Activated CD8-positive, alpha-beta T cell treated with anti-CD3 and anti-CD28 coated beads for 36 hours (primary cell): ENCODE results near the gene POLR3H. TPM values are rescaled to one million over a fixed set of nuclear protein-coding genes. Genes with fewer than 3 reads are reported as not detected.

ENCODE experiments used
- ATAC-seq: fragments of 200-7000 bp; cut with Tn5 transposase; one replicate; pipeline ENCODE4 v1.10.0; 2021; ENCODE audit warnings: mild to moderate bottlenecking, moderate library complexity
- CTCF ChIA-PET: fragments of 350-600 bp; sonication (Branson Sonifier 250); formaldehyde crosslinking; loops from one replicate; lab custom pipeline; 2021; ENCODE audit warnings: antibody characterized with exemption; lab: Charles Lee
- POLR2A ChIA-PET: fragments of 350-600 bp; sonication (Branson Sonifier 250); formaldehyde crosslinking; loops from one replicate; lab custom pipeline; 2021; ENCODE audit warnings: antibody characterized with exemption; lab: Charles Lee
- DNase-seq: peaks from one replicate; pipeline ENCODE4 v3.0.0-alpha.2; 2020
- H3K27ac Mint-ChIP-seq: one replicate; pipeline ENCODE4 v1.8.0; 2021; ENCODE audit warnings: mild to moderate bottlenecking, mixed read lengths
- H3K27me3 Mint-ChIP-seq: one replicate; pipeline ENCODE4 v1.8.0; 2021; ENCODE audit warnings: mixed read lengths
- H3K36me3 Mint-ChIP-seq: one replicate; pipeline ENCODE4 v1.8.0; 2021; ENCODE audit warnings: low read depth, mixed read lengths
- H3K4me1 Mint-ChIP-seq: one replicate; pipeline ENCODE4 v1.8.0; 2021; ENCODE audit warnings: low read depth, mixed read lengths
- H3K4me3 Mint-ChIP-seq: one replicate; pipeline ENCODE4 v1.8.0; 2021; ENCODE audit warnings: mild to moderate bottlenecking, moderate library complexity, mixed read lengths
- H3K9me3 Mint-ChIP-seq: one replicate; pipeline ENCODE4 v1.8.0; 2021; ENCODE audit warnings: mixed read lengths
- CTCF ChIP-seq: fragments of 200-600 bp; IDR thresholded peaks from one replicate; pipeline ENCODE4 v1.8.0; 2022; ENCODE audit warnings: antibody characterized with exemption, mild to moderate bottlenecking
- intact Hi-C: fragments of 100-400 bp; cut with micrococcal nuclease; formaldehyde crosslinking; loops from one replicate; pipeline ENCODE4 v1.10.0; 2022
- total RNA-seq, 2 experiments: library from RNA; stranded (reverse); gene quantifications; one replicate each; pipeline ENCODE4 v1.2.3, GENCODE V29; 2021

The POLR3H gene
- total RNA-seq, 2 experiments from 2014 or later: 26.8 to 29.0 TPM

GRCh38 chr22:41511521-41511968 lies 32.7 kb downstream of the POLR3H start:
- H3K9me3 Mint-ChIP-seq: no peaks in the 10 kb centered on the region

GRCh38 chr22:41508770-41509170 lies 35.5 kb downstream of the POLR3H start:
- Mint-ChIP-seq H3K9me3 (no peaks in the 10 kb centered on the region), H3K27ac (no peak overlapping the region), H3K4me1 (no peaks in the 10 kb centered on the region), H3K36me3 (peaks cover 11% of the 10 kb centered on the region), H3K27me3 (no peaks in the 10 kb centered on the region), H3K4me3 (no peak overlapping the region)
- no peak for TF ChIP-seq CTCF
- intact Hi-C loops: no loop called here
- CTCF ChIA-PET: interaction anchor here (0.6 to 1.8 kb wide), 3 partner anchors 9 to 18 kb away, joined by 3 to 6 read pairs (median 3); no protein-coding TSS in a partner anchor
- DNase-seq (no peak), ATAC-seq (no peak)
- POLR2A ChIA-PET: interaction anchor here (0.7 kb wide), 1 partner anchor 122 kb away, joined by 3 read pairs; no protein-coding TSS in a partner anchor

More at GRCh38 chr22:41511521-41511968, 32.7 kb downstream of the POLR3H start:
- H3K27me3 Mint-ChIP-seq: no peaks in the 10 kb centered on the region
- H3K4me1 Mint-ChIP-seq: no peaks in the 10 kb centered on the region
- DNase-seq (no peak), ATAC-seq (no peak)
- H3K27ac Mint-ChIP-seq: no peak overlapping the region
- ChIA-PET CTCF (no interaction called here), POLR2A (interaction anchor here (0.8 to 1.1 kb wide), 3 partner anchors 26 to 227 kb away, joined by 3 read pairs; no protein-coding TSS in a partner anchor)
- H3K4me3 Mint-ChIP-seq: no peak overlapping the region
- peaks cover 9% of the 10 kb centered on the region for H3K36me3 Mint-ChIP-seq
- no peak for TF ChIP-seq CTCF
- intact Hi-C loops: no loop called here

DNA sequence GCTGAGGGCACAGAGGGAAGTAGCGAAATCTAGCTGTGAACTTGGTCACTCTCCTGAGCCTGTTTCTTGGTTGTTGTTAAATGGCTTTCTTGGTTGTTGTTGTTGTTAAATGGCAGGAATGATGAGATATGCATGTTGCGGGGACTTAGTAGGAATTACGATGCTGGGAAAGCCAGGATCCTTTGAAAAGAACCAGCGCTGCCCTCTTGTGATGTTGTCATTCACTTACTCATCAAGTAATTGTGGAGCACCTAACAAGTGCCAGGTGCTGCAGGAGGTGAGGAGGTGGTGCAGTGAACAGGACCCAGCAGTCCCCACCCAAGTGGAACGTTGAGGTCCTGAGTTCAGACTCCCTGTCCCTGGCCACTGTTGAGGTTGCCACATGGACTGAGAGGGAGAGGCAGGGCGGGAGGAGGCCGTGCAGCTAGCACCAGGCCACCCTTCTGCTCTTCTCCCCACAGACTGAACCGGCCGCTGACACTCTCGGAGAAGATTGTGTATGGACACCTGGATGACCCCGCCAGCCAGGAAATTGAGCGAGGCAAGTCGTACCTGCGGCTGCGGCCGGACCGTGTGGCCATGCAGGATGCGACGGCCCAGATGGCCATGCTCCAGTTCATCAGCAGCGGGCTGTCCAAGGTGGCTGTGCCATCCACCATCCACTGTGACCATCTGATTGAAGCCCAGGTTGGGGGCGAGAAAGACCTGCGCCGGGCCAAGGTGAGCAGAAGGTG lies 36.8 kb downstream of the POLR3H start:
- intact Hi-C loops: no loop called here
- no peak for DNase-seq
- ChIA-PET POLR2A (interaction anchor here (1.5 kb wide), 1 partner anchor 36 kb away, joined by 3 read pairs; no protein-coding TSS in a partner anchor), CTCF (interaction anchor here (3.9 kb wide), 1 partner anchor 104 kb away, joined by 21 read pairs; no protein-coding TSS in a partner anchor)
- Mint-ChIP-seq H3K27me3 (no peaks in the 10 kb centered on the region), H3K36me3 (peaks cover 4% of the 10 kb centered on the region), H3K4me1 (no peaks in the 10 kb centered on the region), H3K4me3 (no peak overlapping the region), H3K27ac (no peak overlapping the region), H3K9me3 (no peaks in the 10 kb centered on the region)
- no peak for TF ChIP-seq CTCF
- ATAC-seq: no peak

DNA sequence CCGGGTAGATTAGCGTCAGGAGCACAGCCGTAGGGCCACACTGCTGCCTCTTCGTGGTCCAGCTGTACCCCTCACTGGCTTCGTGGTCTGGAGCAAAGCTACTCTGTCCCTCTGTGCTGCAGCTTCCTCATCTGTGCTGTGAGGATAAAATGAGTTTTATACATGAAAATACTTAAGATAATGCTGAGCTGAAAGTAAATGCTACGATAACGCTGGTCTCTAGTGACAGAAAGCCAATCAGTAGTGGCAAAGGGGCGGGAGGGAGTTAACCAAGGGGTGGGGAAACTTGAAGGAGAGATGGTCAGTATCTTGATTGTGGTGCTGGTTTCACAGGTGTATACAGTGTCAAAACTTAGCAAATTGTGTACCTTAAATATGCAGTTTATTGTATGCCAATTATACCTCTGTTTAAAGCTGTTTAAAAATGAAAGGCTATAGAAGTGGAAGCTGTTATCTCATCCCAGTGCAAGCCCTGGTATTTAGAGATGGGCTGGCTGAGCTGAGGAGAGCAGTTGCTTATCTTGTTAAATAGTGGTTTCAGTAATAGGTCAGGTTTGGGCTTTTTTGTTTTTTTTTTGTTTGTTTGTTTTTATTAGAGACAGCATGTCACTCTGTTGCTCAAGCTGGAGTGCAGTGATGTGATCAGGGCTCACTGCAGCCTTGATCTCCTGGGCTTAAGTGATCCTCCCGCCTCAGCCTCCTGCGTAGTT lies 38.6 kb downstream of the POLR3H start:
- intact Hi-C loops: no loop called here
- H3K4me3 Mint-ChIP-seq: no peak overlapping the region

More for the DNA sequence above, 38.6 kb downstream of the POLR3H start:
- ChIA-PET POLR2A (interaction anchor here (1.5 kb wide), 1 partner anchor 38 kb away, joined by 3 read pairs; no protein-coding TSS in a partner anchor), CTCF (interaction anchor here (1.0 to 3.9 kb wide), 4 partner anchors 12 to 102 kb away, joined by 3 to 21 read pairs (median 4); no protein-coding TSS in a partner anchor)
- H3K27me3 Mint-ChIP-seq: no peaks in the 10 kb centered on the region
- no peaks in the 10 kb centered on the region for H3K9me3 Mint-ChIP-seq
- ATAC-seq (no peak), DNase-seq (no peak)
- no peak for TF ChIP-seq CTCF
- no peaks in the 10 kb centered on the region for H3K4me1 Mint-ChIP-seq
- H3K36me3 Mint-ChIP-seq: peaks cover 12% of the 10 kb centered on the region
- H3K27ac Mint-ChIP-seq: no peak overlapping the region
